Measurements from ENCODE around the gene CD24.
"Not testable (repeated sequence)": the region's sequence is repeated elsewhere in the genome, so short reads cannot be mapped to it uniquely, and the experiment has no call there.

Gene CD24

GRCh38 chr6:106974336-106974998, at the start of gene CD24:
Gene CD24 (minus strand): TSS chr6:106974729. CDS start chr6:106974646, 83 bp downstream.
- peak; percentile 75 for DNase-seq (ENCODE audit: low spot score)

GRCh38 chr6:107021446-107022185, 47.1 kb upstream of the CD24 start:
- DNase-seq (ENCODE audit: low spot score): no peak

- DNase-seq (ENCODE audit: low spot score): no peak
Measured at GRCh38 chr6:107020239-107020638, 45.7 kb upstream of the CD24 start.

DNA sequence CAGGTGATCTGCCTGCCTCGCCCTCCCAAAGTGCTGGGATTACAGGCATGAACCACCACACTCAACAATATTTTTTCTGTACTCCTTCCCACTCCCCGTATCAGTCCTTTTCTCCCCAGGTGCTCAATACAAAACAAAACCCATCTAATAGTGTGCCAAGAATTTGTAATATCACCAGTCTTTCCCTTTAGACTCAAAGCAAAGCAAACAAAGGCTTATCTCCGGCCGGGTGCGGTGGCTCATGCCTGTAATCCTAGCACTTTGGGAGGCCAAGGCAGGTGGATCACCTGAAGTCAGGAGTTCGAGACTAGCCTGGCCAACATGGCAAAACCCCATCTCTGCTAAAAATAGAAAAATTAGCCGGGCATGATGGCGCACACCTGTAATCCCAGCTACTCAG, 45.1 kb upstream of the CD24 start:
- not testable (repeated sequence) for DNase-seq (ENCODE audit: low spot score)

GRCh38 chr6:107019047-107019446, 44.5 kb upstream of the CD24 start:
- DNase-seq (ENCODE audit: low spot score): no peak

DNA sequence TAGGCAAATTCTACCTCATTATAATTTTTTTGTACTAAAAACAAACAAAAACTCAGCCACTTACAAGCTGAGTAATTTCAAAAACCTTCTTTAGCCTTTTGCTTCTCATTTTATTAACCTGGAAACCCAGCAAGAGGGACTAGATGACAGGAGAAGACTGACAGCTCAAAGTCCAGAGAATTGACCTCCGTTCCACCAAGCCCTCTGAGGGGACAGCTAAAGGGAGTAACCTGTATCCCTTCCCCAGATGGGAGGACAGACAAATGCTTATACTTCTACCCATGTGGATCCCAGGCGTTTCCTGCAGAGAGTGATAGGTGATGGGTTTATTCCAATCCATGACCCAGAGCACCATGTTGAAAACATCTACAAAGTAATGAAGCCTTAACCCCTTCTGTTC, 35.0 kb upstream of the CD24 start:
- DNase-seq (ENCODE audit: low spot score): no peak

DNA sequence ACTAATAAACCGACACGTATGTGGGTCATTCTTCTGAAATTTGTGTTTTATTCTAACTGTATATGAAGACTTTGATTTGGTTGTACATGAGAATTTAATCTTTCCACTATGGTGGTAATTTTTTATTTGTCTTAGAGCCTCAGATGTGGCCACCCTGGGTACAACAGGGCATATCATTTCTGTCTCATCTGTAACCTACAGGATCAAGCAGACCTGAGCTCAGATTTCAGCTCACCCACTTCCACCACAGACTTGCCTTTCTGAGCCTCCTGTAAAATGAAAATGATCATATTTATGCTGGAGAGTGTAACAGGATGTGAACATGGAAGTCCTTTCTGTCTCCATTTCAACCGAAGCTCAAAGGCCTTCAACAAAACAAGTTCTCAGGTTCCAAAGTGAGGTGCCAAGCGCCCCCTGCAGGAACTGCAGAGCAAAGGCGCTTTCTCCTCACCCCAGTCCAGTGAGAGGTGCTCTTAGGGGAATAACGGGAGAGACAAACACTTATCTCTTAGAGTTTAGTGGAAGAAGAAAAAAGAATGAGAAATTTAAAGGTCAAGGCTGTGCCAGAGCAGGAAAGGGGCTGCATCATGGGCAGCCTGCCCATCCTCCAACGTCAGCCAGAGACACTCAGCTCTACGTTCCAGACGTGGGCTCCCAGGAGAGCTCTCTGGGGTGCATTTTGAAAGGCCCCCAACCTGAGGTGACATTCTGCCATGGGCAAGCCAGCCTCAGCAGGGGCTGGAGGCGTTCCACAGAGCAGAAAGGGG, 23.0 kb upstream of the CD24 start:
- no peak for DNase-seq (ENCODE audit: low spot score)

GRCh38 chr6:106995640-106996039, 21.1 kb upstream of the CD24 start:
- no peak for DNase-seq (ENCODE audit: low spot score)

DNA sequence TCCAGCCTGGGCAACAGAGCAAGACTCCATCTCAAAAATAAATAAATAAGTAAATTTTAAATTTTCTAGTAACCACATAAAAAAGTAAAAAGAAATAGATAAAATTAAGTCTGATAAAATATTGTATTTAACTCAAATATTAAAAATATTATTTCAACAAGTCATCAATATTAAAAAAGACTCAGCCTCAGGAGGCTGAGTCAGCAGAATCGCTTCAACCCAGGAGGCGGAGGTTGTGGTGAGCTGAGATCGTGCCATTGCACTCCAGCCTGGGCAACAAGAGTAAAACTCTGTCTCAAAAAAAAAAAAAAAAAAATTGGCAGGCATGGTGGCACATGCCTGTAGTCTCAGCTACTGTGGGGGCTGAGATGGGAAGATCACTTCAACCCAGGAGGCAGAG, 15.2 kb upstream of the CD24 start:
- not testable (repeated sequence) for DNase-seq (ENCODE audit: low spot score)

- no peak for DNase-seq (ENCODE audit: low spot score)
Measured at GRCh38 chr6:106988664-106989063, 14.1 kb upstream of the CD24 start.

- no peak for DNase-seq (ENCODE audit: low spot score)
Measured at GRCh38 chr6:106981926-106982325, 7.4 kb upstream of the CD24 start.

DNA sequence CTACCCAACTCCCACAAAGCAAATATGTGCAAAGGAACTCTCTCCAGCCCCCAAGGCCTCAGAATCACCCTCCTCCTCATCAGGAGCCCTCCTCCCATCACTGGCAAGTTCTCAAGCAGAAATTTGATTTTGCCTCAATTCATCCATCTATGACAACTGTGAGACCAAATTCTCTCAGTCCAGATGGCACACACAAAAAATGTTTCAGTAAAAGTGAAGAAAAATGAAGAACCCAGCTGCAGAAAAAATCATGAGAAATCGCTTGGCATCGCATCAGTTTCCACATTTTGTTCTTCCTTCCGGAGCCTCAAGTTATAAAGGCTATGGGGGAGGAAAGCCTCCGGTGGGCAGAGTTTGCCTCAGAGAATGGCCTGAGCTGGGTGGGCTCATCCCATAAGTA, 6.4 kb upstream of the CD24 start:
- no peak for DNase-seq (ENCODE audit: low spot score)

DNA sequence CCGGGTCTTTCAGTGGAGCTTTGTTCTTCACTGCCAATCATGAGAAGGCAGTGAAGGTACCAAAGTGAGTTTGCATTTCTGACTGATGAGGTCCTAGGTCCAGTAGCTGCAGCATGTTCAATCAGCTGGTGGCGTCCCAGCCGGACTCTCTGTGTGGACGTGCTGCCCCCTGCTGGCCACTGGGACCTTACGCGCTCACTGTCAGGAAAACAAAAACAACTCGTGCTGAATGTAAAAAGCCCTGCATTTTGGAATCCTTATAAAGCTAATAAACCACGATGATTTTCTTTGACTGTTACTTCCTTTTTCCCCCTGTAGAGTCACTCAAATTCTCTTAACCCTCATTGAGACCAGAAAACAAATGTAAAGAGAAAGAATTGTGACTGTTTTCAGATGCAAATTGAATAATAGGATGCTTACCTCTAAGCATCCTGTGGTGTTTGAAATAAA, 4.9 kb upstream of the CD24 start:
- peak; percentile 88 for DNase-seq (ENCODE audit: low spot score)

- no peak for DNase-seq (ENCODE audit: low spot score)
Measured at GRCh38 chr6:106977246-106977645, 2.7 kb upstream of the CD24 start.

GRCh38 chr6:106976270-106976669, 1.7 kb upstream of the CD24 start:
- DNase-seq (ENCODE audit: low spot score): no peak

- DNase-seq (ENCODE audit: low spot score): no peak
Measured at GRCh38 chr6:106975738-106976064, 1.2 kb upstream of the CD24 start.

- peak; percentile 78 for DNase-seq (ENCODE audit: low spot score)
Measured at GRCh38 chr6:106974999-106975737, 639 bp upstream of the CD24 start.

DNA sequence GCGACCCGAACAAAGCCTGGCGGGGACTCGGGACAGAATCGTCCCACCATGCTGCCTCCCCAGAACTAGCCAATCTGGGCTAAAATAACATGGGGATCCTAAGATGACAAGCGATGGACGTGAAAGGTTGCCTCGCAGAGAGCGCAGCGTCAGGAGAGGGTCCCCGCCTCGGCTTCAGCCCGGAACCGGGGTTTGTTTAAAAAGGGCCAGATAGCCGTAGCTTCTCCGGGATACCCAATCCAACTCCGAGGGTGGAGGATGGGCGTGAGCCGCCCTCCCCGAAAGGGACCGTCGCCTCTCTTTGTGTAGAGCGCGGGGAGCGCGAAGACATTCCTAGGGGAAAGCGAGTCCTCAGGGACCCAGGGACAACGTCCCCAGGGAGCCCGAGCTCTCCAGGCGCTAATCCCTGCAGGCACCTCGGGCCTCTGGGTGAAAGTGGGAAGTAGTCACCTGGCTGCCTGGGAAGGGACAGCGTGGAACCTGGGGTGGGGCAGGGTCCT, 643 bp downstream of the CD24 start:
- DNase-seq (ENCODE audit: low spot score): no peak

DNA sequence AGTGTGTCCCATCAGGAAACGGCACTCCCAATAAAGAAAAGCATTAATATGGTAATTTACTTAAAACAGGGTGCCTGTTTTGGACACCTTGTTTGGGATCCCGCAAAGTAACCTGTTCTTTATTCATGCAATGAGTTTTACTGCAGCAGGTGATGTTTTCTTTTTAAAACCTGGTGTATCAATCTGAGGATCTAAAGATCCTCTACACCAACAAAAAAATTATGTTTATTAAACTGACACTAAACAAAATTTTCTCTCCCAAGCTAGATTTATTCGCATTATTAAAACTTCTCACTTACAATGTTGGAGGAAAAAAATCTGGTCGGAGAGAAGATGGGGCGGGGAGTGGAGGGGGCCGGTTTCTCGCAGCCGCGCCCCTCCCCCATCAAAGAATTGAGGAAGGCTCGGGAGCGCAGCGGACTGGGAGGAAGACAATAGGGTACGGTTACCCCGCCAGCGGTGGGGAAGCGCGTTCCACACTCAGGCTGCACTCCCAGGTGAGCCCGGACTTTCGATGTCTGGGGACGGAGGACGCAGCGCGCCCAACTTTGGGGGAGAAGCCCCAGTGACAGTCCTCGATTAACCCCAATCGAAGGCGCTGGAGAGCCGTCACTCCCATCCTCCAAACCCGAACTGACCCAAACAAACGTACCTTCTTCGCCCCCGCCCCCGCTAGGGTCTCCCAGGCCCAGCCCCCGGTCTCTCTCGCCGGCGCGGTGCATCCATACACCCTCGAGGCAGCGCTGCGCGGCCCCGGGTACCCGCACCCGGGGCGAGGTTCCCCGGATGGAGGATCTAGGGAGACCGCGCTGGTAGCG, 1.3 kb downstream of the CD24 start:
- no peak for DNase-seq (ENCODE audit: low spot score)

DNA sequence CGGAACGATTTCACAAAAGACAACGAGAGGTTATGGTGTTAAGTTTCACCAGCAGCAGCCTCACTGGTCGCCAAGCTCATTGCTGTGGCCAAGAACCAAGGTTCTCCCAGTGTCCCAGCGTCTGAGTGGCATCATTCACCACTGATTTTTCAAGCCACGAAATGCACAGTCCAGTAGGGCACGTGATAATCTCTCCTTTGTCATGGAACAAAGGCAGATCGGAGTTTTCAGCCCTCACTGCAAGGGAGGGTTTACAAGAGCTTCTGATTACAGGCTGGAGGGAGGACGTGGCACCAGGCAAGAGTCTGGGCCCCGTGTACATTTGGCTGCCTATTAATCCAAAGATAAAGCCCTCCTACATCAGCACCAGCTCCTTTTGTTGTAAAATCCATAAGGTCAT, 2.0 kb downstream of the CD24 start:
- DNase-seq (ENCODE audit: low spot score): no peak

DNA sequence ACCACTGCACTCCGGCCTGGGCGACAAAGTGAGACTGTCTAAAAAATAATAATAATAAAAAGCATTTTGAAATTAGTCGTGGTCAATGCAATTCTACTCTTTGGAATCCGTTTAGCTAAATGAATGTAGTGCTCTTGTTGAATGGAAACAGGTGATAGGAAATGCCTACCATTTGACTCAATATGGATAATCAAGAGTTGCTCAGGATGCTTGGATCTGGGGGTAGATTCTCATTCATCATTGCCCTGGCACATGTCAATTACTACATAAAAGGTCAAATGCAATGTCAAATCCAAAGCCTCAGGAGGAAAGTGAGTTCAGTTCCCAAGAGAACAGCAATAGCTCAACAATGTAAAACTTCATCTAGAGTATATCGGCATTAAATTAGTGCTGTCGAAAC, 3.8 kb downstream of the CD24 start:
- DNase-seq (ENCODE audit: low spot score): not testable (repeated sequence)

All from left forelimb (tissue), 1 donor.